ENCODE data around the gene SEC16A.
A peak's percentile ranks its signal among the peaks of the same experiment; 100 is the strongest.

Gene SEC16A, protein sequence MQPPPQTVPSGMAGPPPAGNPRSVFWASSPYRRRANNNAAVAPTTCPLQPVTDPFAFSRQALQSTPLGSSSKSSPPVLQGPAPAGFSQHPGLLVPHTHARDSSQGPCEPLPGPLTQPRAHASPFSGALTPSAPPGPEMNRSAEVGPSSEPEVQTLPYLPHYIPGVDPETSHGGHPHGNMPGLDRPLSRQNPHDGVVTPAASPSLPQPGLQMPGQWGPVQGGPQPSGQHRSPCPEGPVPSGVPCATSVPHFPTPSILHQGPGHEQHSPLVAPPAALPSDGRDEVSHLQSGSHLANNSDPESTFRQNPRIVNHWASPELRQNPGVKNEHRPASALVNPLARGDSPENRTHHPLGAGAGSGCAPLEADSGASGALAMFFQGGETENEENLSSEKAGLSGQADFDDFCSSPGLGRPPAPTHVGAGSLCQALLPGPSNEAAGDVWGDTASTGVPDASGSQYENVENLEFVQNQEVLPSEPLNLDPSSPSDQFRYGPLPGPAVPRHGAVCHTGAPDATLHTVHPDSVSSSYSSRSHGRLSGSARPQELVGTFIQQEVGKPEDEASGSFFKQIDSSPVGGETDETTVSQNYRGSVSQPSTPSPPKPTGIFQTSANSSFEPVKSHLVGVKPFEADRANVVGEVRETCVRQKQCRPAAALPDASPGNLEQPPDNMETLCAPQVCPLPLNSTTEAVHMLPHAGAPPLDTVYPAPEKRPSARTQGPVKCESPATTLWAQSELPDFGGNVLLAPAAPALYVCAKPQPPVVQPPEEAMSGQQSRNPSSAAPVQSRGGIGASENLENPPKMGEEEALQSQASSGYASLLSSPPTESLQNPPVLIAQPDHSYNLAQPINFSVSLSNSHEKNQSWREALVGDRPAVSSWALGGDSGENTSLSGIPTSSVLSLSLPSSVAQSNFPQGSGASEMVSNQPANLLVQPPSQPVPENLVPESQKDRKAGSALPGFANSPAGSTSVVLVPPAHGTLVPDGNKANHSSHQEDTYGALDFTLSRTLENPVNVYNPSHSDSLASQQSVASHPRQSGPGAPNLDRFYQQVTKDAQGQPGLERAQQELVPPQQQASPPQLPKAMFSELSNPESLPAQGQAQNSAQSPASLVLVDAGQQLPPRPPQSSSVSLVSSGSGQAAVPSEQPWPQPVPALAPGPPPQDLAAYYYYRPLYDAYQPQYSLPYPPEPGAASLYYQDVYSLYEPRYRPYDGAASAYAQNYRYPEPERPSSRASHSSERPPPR (N-terminal part only)

DNA sequence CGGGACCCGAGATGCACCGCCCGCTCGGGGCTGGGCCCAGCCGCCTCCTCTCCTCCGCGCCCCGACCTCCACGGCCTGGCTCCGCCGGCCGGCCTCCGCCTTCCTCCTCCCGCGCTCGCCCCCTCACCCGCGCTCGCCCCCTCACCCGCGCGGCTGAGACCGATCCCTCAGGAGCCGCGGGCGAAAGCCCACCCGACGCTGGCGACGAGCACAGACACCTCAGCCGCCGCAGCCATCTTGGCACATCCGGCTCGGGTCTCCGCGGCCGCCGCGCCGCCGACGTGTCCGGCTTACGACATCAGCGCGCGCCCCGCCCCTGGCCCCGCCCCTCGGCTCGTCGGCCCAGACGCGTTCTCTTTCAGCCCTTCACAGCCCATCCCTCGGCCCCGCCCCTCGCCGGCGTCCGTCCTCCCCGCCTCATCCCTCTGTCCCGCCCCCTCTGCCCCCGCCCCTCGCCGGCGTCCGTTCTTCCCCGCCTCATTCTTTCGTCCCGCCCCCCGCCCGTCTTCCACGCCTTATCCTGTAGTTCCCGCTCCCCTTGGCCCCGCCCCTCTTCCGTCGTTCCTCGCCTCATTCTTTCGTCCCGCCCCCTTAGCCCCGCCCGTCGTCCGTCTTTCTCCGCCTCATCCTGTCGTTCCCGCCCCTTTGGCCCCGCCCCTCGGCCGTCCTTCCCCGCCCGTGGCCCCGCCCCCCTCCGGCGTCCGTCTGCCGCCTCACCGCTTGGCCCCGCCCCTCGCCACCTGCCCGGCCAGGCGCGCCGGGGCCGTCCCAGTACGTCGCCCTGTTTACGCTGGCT is at the start of gene SEC16A:
TSS of gene SEC16A (minus strand) at position 248 of the 796 bp plus-strand sequence. CDS start 5,425 bp downstream, outside the sequence.
- peak; percentile 100 for DNase-seq (ENCODE audit: low read depth in 4 of 4, low spot score in 1 of 4)

DNA sequence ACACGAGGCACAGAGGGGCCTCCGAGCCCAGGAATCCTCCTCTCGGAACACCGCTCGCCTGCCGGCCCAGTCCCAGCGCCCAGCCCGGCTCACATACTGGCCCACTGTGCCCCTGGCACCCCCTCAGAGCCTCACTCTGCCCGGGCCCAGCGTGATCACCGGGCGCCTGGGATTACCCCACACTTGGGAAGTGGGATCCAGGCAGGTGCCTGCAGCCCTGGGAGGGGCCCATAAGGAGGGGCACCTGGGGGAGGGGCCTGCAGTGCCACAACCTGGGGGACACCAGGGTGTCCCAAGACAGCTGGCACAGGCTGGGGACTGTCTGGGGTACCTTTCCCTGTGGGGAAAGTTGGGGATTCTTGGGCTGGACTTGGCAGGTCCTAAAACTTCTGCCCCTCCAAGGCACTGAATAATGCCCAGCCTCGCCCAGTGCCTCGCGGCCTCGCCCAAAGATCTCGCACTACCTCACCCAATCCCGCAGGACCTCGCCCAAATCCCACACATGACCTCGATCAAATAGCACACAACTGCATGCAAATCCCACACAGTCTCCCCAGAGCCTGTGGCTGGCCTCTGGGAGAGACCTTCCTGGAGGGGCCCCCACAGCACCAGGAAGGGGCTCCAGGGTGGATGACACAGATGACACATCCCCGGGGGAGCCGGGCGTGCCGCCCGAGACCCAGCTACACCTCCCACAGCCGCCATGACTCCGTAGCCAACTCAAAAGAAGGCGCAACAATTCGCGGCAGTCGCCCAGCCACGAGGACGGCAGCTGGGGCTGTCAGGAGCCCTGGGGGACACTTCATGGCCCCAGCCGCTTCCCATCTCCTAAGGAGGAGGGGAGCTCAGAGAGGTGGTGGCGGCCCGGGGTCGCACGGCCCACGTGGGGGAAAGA is 49.3 kb upstream of the SEC16A start:
- no peak for DNase-seq (ENCODE audit: low read depth in 4 of 4, low spot score in 1 of 4)

DNA sequence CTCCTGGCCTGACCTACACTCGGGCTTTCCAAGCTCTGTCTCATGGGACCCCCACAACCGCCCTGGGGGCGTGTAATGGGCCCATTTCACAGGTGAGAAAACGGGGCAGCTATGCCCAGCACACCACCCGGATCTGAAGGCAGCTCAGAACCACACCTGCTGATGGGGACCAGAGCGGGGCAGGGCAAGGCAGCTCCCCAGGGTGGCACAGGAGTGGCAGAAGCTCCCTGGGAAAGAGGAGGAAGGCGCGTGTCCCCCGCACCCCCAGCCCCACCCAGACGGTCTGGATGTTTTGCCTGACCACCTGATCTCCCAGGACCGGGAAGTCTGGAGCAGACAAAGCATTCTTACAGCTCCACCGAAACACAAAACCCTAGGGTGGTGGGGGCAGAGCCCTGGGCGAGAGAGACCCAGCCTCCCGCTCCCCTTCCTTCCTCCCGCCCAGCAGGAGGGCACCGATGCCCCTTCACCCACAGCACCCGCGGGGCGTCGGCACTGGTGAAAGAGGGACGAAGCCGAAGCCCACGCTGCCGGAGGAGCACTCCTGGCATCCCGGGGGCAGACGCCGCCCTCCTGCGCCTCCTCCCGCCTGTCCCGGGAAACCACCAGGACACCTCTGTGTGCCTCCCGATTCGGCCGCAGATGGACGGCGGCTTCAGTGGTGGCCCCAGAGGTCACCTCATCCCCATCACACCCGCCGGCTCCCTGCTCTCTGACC is 48.5 kb upstream of the SEC16A start:
- no peak for DNase-seq (ENCODE audit: low read depth in 4 of 4, low spot score in 1 of 4)

DNA sequence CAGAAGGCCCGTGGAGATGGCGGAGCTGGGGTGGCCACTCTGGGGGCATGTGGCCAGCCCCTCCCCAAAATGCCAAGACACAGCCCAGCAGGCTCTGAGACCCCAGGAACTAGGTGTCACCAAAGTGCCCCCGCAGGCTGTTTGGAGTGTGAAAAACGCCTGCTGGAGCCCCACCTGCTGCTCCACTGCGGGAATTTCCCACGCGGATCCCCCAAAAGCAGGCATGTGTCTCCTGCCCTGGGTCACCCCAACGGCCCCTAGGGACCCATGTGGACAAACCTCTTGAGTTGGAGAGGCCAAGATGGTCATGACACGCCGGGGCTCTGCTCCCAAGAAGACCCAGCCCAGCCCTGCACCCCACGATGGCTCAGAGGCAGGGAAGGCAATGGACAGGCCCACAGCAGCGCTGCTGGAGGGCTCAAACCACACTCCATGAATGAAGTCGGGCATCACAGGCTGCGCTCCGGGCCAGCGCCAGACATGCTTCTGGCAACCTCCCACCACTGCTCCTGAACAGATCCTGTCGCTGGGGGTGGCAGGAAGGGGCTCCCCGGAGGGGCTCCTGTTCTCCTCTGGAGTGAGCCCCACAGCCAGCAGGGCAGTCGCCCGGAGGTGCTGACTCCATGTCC is 47.7 kb upstream of the SEC16A start:
- DNase-seq (ENCODE audit: low read depth in 4 of 4, low spot score in 1 of 4), result no peak

DNA sequence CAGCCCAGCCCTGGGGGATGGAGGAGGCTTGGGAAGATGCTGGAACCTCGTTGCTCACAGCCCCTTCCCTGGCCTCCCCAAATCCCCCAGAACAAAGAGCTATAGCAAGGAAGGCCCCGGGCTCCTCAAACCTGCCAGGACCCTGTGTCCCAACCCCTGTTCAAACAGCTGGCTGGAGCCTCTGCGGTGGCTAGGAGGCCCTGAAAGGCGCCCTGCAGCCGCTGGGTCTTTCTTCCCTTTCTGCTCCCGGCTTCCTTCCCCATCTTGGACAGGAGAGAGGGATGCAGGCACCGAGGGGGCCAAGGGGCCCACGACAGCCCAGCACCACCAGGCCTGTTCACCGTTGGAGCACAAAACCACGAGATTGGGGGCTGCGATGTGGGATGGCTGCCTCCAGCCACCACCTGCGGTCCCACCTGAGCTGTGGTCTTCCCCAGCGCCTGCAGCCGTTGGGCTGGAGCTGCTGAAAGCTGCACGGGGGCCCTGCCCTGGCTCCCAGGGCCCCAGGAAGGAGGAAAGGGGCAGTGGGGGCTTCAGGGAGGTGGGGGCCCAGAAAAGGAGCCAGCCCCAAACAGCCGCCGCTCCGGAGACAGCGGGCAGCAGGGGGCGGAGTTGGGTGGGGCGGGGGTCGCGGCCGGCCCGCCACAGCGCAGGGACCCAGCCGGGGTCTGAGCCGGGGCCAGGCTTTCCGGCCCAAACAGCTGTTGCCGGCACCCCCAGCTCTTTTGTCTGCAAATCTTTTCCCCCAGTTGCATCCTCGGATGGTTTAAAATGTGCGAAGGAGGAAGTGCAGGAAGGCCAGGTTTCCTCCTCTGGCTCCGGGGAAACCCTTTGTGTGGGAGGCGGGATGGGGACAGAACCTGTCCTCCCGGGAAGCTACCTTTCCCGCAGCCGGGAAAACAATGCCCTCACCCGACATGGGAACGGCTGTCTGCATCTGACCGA is 46.9 kb upstream of the SEC16A start:
- no peak for DNase-seq (ENCODE audit: low read depth in 4 of 4, low spot score in 1 of 4)

DNA sequence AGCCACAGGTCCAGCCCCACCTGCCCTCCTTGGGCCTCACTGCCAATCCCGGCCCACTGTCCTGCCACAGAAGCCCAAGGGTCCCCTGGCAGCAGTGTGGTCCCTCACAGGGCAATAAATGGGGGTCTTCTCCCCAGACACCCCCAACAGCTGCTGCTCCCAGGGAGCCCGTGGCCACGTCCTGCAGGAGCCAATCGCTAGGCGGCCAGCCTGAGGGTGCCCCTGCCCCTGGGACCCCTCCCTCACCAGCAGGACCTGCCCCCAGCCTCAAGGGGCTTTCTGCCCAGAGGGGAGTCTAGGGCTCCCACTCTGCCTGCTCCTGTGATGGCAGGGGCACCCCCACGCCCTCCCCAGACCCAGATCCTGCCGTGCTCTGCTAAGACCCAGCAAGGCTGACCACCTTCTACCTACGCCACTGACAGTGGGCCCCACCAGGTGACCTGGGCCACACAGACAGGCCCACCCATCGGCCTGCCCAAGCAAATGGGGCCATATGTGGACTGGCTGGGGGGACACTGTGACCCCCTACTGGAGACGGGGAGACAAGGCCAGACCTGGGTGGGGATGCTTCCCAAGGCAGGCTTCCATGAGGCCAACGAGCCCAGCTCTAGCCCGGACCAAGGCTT is 46.0 kb upstream of the SEC16A start:
- DNase-seq (ENCODE audit: low read depth in 4 of 4, low spot score in 1 of 4), result no peak

DNA sequence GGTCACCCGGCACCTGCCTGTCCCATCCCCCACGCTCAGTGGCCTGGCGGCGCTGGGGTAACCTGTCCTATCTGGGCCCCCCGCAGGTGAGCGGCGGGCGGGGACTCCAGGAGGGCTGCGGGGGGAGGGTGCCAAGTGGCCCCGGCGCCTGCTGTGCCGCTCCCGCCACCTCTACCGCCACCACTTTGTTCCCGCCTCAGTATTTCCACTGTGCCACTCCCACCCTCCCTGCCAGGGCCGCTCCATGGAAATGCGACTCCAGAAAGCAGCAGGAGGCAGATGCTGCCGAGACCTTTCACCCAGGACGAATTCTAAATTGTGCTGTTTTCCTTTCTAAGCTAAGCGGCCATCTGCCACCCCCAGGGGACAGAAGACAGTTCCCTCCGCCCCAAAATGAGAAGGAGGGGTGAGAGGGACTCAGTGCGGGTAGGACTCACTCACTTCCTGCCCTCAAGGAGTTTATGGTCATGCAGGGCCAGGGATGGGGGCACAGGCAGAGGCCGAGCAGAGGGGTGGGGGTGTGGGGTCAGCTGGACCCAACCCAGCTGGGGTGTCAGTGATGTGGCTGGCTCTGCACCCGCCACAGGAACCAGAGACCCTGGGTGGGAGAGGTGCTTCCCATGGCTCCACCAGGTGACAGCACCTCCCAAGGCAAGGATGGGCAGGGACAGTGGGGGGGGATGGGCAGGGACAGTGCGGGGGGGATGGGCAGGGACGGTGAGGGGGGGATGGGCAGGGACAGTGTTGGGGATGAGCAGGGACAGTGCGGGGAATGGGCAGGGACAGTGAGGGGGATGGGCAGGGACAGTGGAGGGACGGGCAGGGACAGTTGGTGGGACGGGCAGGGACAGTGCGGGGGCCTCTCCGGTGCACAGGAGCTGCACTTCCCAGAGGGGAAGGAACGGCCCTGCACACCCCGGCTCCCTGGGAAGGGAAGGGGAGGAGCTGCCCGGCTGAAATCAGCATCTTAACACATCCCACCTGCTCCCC is 45.2 kb upstream of the SEC16A start:
- DNase-seq (ENCODE audit: low read depth in 4 of 4, low spot score in 1 of 4), result no peak

DNA sequence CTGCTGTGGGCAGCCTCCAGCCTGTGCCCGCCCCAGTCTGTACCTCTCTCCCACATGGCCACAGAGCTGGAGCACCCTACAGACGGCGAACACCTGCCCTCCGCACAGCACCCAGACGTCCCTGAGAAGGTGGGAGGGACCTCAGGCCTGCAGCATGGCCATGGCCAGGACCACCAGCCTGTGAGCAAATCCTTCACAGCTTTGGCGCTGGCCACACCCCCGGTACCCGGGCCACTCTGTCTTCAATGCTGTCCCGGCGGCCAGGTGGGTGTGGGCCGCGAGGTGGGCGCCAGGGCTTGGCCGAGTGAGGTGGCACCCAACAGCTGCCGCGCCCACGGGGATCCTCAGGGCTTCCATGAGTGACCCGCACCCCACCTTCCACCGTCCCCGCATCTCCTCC is 44.3 kb upstream of the SEC16A start:
- DNase-seq (ENCODE audit: low read depth in 4 of 4, low spot score in 1 of 4), result no peak

DNA sequence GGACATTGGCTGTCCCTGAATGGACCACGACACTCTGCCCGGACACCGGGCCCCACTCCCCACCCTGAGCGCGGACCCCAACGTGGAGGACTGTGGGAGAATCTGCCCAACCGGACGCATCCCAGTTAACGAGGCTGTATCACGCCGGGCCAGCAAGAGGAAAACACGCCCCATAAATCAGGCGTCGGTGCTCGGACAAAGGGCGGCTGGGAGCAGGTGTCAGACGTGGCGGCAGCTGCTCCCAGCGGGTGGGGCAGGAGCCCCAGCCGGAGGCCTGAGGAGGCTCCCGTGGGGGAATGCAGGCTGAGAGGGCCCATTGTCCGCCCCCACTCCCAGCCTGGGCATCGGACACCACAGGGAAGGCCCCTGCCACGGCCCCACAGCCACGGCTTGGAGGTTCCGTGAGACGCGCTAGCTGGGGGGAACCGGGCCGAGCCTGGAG is 43.8 kb upstream of the SEC16A start:
- DNase-seq (ENCODE audit: low read depth in 4 of 4, low spot score in 1 of 4), result no peak

DNA sequence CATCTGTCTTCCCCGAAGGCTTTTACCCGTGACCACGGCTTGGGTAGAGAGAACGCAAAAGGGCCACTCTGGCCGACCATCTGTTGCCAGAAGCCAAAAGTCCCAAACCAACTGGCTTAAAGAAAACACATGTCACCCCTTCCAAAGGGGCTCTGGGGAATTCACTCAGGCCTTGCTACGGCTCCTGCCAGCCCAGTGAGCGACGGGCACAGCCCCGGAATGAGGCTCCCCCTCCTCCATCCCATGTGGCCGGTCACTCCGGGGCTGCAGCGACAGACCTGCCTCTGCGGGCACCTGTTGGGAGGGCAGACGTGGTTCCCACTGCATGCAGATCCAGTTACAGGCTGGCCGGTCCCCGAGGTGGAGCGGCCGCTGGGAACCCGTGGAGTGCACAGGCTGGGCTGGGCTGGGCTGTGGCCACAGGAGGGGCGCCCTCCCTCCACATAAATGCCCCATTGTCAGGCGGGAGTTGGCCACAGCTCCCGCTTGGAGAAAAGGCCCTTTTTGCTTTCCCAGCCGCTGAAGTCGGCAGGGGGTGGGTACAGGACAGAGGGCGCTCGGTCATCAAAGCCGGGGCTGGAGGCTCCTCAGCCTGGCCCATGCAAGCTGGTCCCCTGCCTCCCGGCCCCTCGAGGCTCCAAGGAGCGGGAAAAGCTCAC is 43.1 kb upstream of the SEC16A start:
- DNase-seq (ENCODE audit: low read depth in 4 of 4, low spot score in 1 of 4), result no peak

DNA sequence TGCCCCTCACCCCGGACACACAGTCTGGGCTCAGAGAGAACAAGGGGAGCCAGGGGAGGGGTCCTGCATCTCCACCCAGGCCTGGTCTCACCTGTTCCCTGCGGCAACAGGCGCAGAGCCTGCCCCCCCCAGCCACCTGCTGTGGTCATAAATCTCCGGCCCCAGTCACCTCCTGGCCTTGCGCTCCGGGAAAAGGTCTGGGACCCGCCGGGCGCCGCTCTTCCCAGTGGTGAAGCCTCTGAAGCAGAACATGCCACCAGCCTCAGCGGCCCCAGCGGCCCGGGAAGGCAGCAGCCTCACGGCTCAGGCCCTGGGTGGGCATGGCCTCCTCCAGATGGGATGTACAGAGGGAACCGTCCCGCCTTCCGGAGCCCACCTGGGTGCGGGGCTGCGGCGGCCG is 42.4 kb upstream of the SEC16A start:
- no peak for DNase-seq (ENCODE audit: low read depth in 4 of 4, low spot score in 1 of 4)

DNA sequence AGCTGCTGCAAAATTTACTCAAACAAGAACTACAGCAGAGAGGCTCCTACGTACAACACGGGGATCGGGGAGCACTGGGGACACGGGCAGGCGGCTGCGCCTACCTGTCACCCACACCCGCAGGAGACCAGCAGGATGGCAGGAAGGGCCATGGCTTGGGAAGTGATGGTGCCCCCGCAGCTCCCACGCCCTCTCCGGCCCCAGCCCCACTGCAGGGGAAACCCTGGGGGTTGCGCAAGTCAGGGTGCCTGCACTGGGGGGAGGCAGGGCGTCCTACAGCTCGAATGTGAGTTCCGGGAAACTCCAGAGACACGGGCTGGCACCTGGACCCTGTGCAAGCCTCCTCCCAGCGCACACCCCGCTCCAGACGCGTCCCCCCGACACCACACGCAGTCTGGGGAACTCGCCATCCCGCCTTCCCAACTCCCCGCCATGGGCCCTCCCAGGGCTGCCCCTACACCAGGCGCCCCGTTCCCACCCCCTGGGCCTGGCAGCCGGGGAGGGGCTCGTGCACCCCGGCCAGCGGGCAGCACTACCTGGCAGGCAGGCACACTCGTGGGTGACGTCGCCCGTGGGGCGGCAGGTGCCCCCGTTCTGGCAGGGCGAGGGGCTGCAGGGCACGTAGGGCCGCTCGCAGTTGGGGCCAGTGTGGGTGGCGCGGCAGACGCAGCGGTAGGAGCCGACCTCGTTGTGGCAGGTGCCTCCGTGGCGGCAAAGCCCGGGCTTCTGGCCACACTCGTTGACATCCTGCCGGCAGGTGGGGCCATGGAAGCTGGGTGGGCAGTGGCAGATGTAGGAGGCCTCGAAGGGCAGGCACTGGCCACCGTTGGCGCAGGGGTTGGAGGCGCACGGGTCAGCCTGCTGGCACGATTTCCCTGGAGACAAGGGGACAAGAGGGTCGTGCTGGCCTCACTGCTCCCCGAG is 39.7 kb upstream of the SEC16A start:
- DNase-seq (ENCODE audit: low read depth in 4 of 4, low spot score in 1 of 4), result no peak

DNA sequence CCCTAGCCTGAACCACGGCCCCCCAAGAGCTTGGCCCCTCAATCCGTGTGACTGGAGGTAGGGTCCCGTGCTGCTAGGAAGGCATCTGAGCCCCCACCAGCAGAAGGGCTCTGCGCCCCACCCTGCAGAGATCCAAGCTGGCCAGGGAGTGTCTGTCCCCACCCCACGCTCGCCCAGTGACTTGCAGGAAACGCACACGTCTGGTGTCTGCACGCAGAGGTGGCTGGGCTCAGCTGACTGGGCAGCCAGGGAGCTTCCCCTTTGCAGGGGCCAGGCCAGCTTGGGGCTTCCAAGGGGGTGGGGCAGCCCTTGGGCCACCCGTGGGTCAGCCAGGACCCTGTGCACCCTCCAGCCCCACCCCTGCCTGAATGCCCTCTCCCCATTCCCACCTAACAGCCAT is 38.7 kb upstream of the SEC16A start:
- no peak for DNase-seq (ENCODE audit: low read depth in 4 of 4, low spot score in 1 of 4)

DNA sequence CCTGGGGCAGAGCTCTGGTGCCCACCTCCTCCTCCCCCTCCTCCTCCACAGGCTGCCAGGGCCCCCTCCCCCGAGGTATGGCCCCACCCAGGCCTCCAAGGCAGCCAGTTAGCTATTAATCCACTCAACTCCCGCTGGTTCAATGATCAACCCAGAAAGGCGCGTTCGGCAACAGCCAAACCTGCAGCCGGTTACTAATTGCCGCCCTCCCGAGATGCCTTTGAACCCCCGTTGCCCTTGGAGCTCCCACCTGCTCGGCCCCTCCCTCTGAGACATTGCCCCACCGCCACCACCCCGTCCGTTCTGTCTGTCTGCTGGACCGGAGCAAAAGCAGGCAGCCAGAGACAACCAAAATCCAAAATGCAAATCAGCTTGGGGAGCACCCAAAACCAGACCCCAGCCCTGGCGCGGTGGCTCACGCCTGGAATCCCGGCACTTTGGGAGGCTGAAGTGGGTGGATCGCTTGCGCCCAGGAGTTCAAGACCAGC is 37.3 kb upstream of the SEC16A start:
- DNase-seq (ENCODE audit: low read depth in 4 of 4, low spot score in 1 of 4), result no peak
